NCI-H2081 (cell line): ENCODE measurements around the gene CASKIN2.

ENCODE experiments used
- DNase-seq, 2 experiments: peaks; one replicate each; lab custom pipeline; 2025; lab: John Stamatoyannopoulos, UW

The CASKIN2 gene

DNA sequence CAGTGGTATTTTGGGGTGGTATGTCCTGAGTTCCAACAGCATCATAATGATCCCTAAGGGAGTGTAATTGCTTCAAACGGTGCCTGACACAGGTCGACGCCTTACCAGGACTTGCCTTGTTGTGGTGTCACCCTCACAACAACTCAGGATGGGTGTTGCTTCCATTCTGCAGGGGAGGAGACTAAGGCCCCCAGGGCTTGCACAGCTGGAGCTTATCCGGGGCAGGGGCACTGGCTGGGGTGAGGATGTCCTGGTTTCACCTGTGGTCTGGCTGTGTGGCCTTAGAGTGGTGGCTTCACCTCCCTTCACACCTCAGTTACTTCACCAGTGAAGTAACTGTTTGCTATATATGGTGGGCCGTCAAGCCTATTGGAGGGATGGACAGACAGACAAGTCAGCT, 33.5 kb upstream of the CASKIN2 start:
- DNase-seq, result no peak

GRCh38 chr17:75547091-75547490, 31.8 kb upstream of the CASKIN2 start:
- no peak for DNase-seq

DNA sequence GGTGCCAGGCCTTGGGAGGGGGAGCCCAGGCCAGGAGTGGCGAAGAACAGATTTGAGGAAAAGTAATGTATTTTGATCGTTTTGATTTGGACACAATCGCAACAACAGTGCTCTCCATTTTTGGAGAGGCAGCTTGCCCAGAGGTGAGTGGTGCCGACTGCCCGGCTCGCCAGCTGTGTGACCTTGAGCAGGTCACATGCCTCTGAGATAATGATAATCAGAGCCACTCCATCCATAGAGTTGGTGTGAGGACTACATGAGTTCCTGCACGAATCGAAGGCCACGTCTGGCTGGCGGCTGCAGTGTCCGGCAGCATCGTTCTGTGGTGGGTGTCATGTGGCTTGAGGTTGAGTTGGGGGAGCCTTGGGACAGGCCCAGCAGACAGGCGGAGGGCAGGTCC, 30.8 kb upstream of the CASKIN2 start:
- no peak for DNase-seq

DNA sequence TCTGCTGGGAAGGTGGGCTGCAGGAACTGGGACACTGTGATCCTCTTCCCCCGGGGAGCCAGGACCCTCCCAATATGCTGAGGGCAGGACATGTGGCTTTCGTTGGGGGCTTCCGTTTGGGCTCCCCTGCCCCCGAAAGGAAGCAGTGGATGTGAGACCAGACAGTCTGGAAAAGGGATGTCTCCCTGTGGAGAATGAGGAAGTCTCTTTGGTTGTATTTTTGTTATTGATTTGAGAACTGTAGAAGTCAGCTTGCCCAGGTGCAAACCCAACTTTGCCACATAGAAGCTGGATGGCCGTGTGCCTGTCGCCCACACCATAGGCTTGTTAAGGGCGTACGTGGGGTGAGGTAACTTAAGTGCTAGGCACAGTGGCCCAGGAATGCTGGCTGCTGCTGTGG, 28.9 kb upstream of the CASKIN2 start:
- DNase-seq, result no peak

- DNase-seq, result no peak
Measured at GRCh38 chr17:75542728-75543336, 27.5 kb upstream of the CASKIN2 start.

DNA sequence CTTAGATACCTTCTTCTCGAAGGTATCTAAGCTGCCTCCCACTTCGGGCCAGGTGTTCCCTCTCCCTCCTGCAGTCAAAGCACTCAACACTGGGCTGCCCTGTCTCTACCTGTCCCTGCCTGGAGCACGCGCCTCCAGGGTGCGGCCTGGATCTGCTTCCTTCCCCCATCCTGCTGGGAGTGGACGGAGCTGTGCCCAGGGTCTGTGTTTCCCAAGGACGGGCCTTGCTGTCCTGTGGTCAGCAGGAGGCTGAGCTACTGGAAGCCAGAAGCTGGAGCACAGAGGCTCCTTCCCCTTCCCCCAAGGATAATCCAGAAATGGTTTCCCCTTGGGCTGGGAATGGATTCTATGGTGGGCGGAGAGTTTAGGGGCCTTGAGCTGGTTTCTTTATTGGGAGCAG, 26.9 kb upstream of the CASKIN2 start:
- no peak for DNase-seq

- no peak for DNase-seq
Measured at GRCh38 chr17:75540923-75541503, 25.7 kb upstream of the CASKIN2 start.

GRCh38 chr17:75539967-75540729, 24.8 kb upstream of the CASKIN2 start:
- DNase-seq, result no peak

- DNase-seq, result no peak
Measured at GRCh38 chr17:75536366-75536765, 21.0 kb upstream of the CASKIN2 start.

GRCh38 chr17:75535871-75536270, 20.5 kb upstream of the CASKIN2 start:
- DNase-seq, result no peak

DNA sequence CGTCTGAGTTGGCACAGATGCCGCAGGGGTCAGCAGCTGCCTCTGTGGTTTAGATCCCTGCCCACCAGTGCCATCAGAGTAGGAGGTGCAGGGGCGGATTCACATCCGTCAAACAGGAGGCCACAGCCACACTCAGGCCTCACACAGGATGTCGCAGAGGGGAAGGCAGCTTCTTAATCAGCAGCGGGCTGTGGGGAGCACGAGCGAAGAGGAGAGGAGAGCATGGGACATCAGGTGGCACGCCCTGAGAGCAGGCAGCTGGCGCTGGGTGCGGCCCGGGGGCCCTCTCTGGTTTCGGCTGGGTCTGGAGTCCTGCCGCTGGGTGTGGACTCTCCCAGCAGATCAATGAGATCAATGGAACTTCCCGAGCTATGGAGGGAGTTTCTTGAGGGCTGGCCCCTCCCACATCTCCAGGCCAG, 19.8 kb upstream of the CASKIN2 start:
- DNase-seq, result no peak

GRCh38 chr17:75531721-75532072, 16.4 kb upstream of the CASKIN2 start:
- DNase-seq, result no peak

DNA sequence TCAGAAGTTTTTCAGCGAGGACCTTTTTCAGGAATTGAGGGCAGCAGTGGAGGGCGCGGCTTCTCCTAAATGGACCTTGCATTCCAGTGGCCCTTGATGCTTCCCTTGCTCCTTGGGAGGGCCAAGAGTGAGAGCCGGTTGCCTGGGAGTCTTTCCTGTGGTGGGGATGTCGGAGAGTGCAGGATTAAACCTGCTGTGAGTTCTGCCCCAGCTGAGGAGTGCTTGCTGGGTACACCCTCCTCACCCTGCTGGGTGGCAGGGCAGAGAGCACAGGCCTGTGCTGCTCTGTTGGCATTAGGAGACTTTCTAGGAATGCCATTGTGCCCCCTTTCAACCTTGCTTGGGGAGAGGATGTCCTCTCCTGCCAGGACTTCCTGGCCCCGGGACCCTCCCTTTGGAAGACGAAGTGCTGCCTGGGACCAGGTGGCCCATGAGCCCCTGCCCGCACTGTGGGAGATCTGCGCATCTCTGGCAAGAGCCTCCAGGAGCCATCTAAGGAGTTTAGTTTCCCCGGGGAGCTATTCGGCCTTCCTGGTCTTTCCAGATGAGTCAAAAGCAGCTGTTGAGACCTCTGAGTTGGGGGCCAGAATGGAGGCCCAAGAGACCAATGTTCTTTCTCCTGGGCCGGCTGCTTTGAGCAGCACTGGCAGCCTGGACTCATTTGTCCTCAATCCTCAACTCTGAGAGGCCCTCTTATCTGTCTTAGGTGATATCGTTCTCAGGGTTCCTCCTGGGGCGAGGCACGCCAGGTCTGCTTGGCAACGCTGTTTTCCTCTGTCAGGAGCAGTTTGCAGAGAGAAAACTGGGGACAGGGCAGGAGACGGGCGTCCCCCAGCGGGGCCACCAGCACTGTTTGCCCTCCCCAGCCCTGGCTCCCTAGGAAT, 15.7 kb upstream of the CASKIN2 start:
- no peak for DNase-seq

- no peak for DNase-seq
Measured at GRCh38 chr17:75526555-75527270, 11.4 kb upstream of the CASKIN2 start.

GRCh38 chr17:75525806-75526554, 10.6 kb upstream of the CASKIN2 start:
- no peak for DNase-seq

GRCh38 chr17:75524970-75525805, 9.9 kb upstream of the CASKIN2 start, which contains the start of gene LLGL2:
TSS of gene LLGL2 (plus strand) at chr17:75525697. CDS start at chr17:75543427, 17,730 bp downstream.
- peak; percentile 94 to 96 for DNase-seq

- DNase-seq, result no peak
Measured at GRCh38 chr17:75524269-75524969, 9.1 kb upstream of the CASKIN2 start.

- no peak for DNase-seq
Measured at GRCh38 chr17:75523647-75524046, 8.3 kb upstream of the CASKIN2 start.

DNA sequence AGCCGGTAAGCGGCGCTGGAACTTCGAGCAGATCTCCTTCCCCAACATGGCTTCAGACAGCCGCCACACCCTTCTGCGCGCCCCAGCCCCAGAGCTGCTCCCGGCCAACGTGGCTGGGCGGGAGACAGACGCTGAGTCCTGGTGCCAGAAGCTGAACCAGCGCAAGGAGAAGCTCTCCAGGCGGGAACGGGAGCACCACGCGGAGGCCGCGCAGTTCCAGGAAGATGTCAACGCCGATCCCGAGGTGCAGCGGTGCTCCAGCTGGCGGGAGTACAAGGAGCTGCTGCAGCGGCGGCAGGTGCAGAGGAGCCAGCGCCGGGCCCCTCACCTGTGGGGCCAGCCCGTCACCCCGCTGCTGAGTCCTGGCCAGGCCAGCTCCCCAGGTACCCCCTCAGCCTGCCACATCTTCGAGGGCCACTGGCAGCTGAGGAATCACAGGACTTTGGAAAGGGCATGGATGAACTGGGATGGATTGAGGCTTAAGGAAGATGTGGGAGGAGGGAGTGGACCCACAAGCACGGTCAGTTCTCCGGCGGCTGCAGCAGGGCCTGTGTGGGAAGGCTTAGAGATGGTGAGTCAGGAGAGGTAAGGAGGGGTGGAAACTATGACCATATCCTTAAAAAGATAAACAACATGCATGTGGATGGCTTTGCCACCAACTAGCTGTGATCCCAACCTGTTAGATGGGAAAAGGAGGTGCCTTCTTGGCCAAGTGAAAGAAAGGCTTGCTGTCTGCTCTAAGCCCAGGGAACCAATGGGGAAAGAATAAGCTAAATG, 6.8 kb upstream of the CASKIN2 start:
- DNase-seq, result no peak
